ENCODE results near the gene AMOTL1.

DNA sequence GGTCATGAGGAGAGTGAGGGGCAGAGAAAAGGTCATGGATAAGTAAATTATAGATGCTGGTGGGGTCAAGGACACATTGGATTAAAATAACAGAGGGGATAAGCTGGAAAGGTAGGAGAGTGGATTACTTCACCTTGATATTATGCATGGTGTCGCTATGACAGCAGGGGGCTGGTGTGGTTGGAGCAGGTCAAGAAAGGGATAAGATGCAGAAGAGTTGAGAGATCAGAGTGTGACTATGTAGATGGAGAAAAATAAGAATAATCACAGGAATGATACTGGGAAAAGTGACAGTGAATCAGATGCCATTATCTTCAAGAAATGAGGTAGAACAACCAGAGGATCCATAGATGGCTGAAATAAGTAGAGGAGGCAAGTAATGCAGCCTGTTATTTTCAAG lies 29.4 kb upstream of the AMOTL1 start:
- TF ChIP-seq, protein P1, sequence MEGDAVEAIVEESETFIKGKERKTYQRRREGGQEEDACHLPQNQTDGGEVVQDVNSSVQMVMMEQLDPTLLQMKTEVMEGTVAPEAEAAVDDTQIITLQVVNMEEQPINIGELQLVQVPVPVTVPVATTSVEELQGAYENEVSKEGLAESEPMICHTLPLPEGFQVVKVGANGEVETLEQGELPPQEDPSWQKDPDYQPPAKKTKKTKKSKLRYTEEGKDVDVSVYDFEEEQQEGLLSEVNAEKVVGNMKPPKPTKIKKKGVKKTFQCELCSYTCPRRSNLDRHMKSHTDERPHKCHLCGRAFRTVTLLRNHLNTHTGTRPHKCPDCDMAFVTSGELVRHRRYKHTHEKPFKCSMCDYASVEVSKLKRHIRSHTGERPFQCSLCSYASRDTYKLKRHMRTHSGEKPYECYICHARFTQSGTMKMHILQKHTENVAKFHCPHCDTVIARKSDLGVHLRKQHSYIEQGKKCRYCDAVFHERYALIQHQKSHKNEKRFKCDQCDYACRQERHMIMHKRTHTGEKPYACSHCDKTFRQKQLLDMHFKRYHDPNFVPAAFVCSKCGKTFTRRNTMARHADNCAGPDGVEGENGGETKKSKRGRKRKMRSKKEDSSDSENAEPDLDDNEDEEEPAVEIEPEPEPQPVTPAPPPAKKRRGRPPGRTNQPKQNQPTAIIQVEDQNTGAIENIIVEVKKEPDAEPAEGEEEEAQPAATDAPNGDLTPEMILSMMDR (IDR thresholded peaks at IDR 0.05; ENCODE audit: extremely low read depth in 1 of 2, insufficient read depth in 1 of 2, low read depth in 1 of 2, low read length in 2 of 2): no peak
- TF ChIP-seq EZH2 (IDR thresholded peaks at IDR 0.05; ENCODE audit: borderline replicate concordance, low read depth, low read length, severe bottlenecking) (no peak), POLR2A (IDR thresholded peaks at IDR 0.05; ENCODE audit: low read depth, low read length) (no peak)

All from endothelial cell of umbilical vein (primary cell).